Astrocyte of the hippocampus (primary cell): ENCODE measurements around the gene BICC1.
"Not testable (repeated sequence)": the region's sequence is repeated elsewhere in the genome, so short reads cannot be mapped to it uniquely, and the experiment has no call there.

ENCODE experiments used
- DNase-seq: peaks from one replicate; pipeline ENCODE4 v3.0.0; 2011; ENCODE audit warnings: low read depth, low spot score

The BICC1 gene

GRCh38 chr10:58567652-58568051 is 55.0 kb downstream of the BICC1 start:
- no peak for DNase-seq

GRCh38 chr10:58568428-58568935 is 55.8 kb downstream of the BICC1 start:
- DNase-seq = peak; percentile 81

- no peak for DNase-seq
These were observed 57.6 kb downstream of the BICC1 start for GRCh38 chr10:58570307-58570723.

GRCh38 chr10:58570979-58571378 is 58.3 kb downstream of the BICC1 start:
- DNase-seq = no peak

- no peak for DNase-seq
These were observed 60.5 kb downstream of the BICC1 start for GRCh38 chr10:58573144-58573543.

GRCh38 chr10:58574058-58574457 is 61.4 kb downstream of the BICC1 start:
- no peak for DNase-seq

- no peak for DNase-seq
These were observed 62.8 kb downstream of the BICC1 start for GRCh38 chr10:58575491-58575890.

GRCh38 chr10:58576751-58577436 is 64.2 kb downstream of the BICC1 start:
- peak; percentile 51 for DNase-seq

- no peak for DNase-seq
These were observed 64.7 kb downstream of the BICC1 start for GRCh38 chr10:58577437-58577777.

- DNase-seq = no peak
These were observed 65.7 kb downstream of the BICC1 start for GRCh38 chr10:58578366-58578765.

- no peak for DNase-seq
These were observed 66.5 kb downstream of the BICC1 start for GRCh38 chr10:58579011-58579655.

- no peak for DNase-seq
These were observed 69.4 kb downstream of the BICC1 start for GRCh38 chr10:58582045-58582444.

GRCh38 chr10:58585435-58585834 is 72.8 kb downstream of the BICC1 start:
- DNase-seq = no peak

GRCh38 chr10:58586282-58587245 is 73.9 kb downstream of the BICC1 start:
- no peak for DNase-seq

GRCh38 chr10:58587676-58588075 is 75.0 kb downstream of the BICC1 start:
- no peak for DNase-seq

- no peak for DNase-seq
These were observed 76.1 kb downstream of the BICC1 start for GRCh38 chr10:58588673-58589265.

GRCh38 chr10:58590152-58590840 is 77.6 kb downstream of the BICC1 start:
- DNase-seq = peak; percentile 91

GRCh38 chr10:58590924-58591323 is 78.3 kb downstream of the BICC1 start:
- no peak for DNase-seq

- DNase-seq = no peak
These were observed 80.3 kb downstream of the BICC1 start for GRCh38 chr10:58593008-58593407.

GRCh38 chr10:58597211-58597610 is 84.5 kb downstream of the BICC1 start:
- DNase-seq = not testable (repeated sequence)

- no peak for DNase-seq
These were observed 87.4 kb downstream of the BICC1 start for GRCh38 chr10:58599927-58600553.
